OCI-LY7 (cell line): Measurements from ENCODE around the gene PPP1R9B. TPM values are rescaled to one million over a fixed set of nuclear protein-coding genes. Genes with fewer than 3 reads are reported as not detected.

Source experiments
- BruUV-seq: library from RNA; stranded (reverse); fragments of 400-500 nt; replicated peaks from 2 replicates; lab custom pipeline; 2021; lab: Mats Ljungman, UMichigan
- CTCF ChIA-PET: fragments of 300-600 bp; sonication (Branson Sonifier 250); formaldehyde crosslinking; loops from one replicate; lab custom pipeline; 2022; ENCODE audit warnings: antibody characterized with exemption; ENCODE audit not compliant: unreplicated experiment; lab: Charles Lee
- POLR2A ChIA-PET: fragments of 300-600 bp; sonication (Branson Sonifier 250); formaldehyde crosslinking; loops from one replicate; lab custom pipeline; 2022; ENCODE audit warnings: antibody characterized with exemption; lab: Charles Lee
- DNase-seq: peaks from one replicate; pipeline ENCODE4 v3.0.0-alpha.2; 2015; ENCODE audit warnings: low spot score
- H2AFZ ChIP-seq: fragments of 200-600 bp; sonication (generic), shearing (Covaris generic); 2 replicates; pipeline ENCODE4 v1.6.1; 2014; ENCODE audit warnings: mild to moderate bottlenecking, antibody characterized with exemption, low read length, moderate library complexity
- H3K27ac ChIP-seq: fragments of 200-600 bp; sonication (generic); 2 replicates; pipeline ENCODE4 v1.5.1; 2014; ENCODE audit warnings: mixed run types, low read depth, mild to moderate bottlenecking, moderate library complexity, low read length, inconsistent platforms; ENCODE audit not compliant: poor library complexity, severe bottlenecking
- H3K36me3 ChIP-seq: fragments of 200-600 bp; sonication (generic); 2 replicates; pipeline ENCODE4 v1.6.1; 2014; ENCODE audit warnings: mild to moderate bottlenecking, antibody characterized with exemption, low read length, moderate library complexity, mixed read lengths; ENCODE audit not compliant: insufficient read depth
- H3K4me1 ChIP-seq: fragments of 200-600 bp; sonication (generic); 2 replicates; pipeline ENCODE4 v1.5.1; 2014; ENCODE audit warnings: mild to moderate bottlenecking, low read length; ENCODE audit not compliant: insufficient read depth, poor library complexity, severe bottlenecking
- H3K4me2 ChIP-seq: fragments of 200-600 bp; sonication (generic); 2 replicates; pipeline ENCODE4 v1.6.1; 2014; ENCODE audit warnings: mild to moderate bottlenecking, low read length
- H3K4me3 ChIP-seq: fragments of 200-600 bp; sonication (generic); 2 replicates; pipeline ENCODE4 v1.5.1; 2014; ENCODE audit warnings: mild to moderate bottlenecking, low read depth, low read length; ENCODE audit not compliant: poor library complexity, severe bottlenecking
- H3K79me2 ChIP-seq: fragments of 200-600 bp; sonication (generic); 2 replicates; pipeline ENCODE4 v1.6.1; 2016; ENCODE audit warnings: low read depth, mild to moderate bottlenecking, low read length, moderate library complexity, mixed read lengths; ENCODE audit not compliant: insufficient read depth
- H3K9me2 ChIP-seq: fragments of 200-600 bp; sonication (generic); 2 replicates; pipeline ENCODE4 v1.6.1; 2016; ENCODE audit warnings: mild to moderate bottlenecking, low read length, mixed read lengths; ENCODE audit not compliant: insufficient read depth
- H3K9me3 ChIP-seq: fragments of 200-600 bp; sonication (generic); 2 replicates; pipeline ENCODE4 v1.6.1; 2014; ENCODE audit warnings: mild to moderate bottlenecking, mixed run types, low read length, mixed read lengths
- H4K20me1 ChIP-seq: fragments of 200-600 bp; sonication (generic); 2 replicates; pipeline ENCODE4 v1.6.1; 2014; ENCODE audit warnings: mild to moderate bottlenecking, antibody characterized with exemption, low read length, moderate library complexity, mixed read lengths; ENCODE audit not compliant: insufficient read depth
- EZH2phosphoT487 ChIP-seq: fragments of 200-600 bp; sonication (generic); IDR thresholded peaks from 2 replicates; pipeline ENCODE4 v1.6.1; 2018; ENCODE audit warnings: low read depth, borderline replicate concordance, mild to moderate bottlenecking, mixed run types, antibody characterized with exemption, low read length, moderate library complexity, mixed read lengths
- intact Hi-C: fragments of 100-400 bp; cut with micrococcal nuclease; formaldehyde crosslinking; loops from one replicate; pipeline ENCODE4 v1.10.0; 2022; ENCODE audit not compliant: unreplicated experiment
- total RNA-seq, 2 experiments: library from RNA; depleted of rRNA in 1 of 2; stranded (reverse); fragments of >200 nt in 1 of 2; shearing (Covaris generic) in 1 of 2; gene quantifications; 2 replicates each; pipeline ENCODE4 v1.2.3, GENCODE V29; 2014 to 2022
- TF ChIP-seq, protein P1 (sequence below): fragments of 200-600 bp; sonication (generic); conservative IDR thresholded peaks from 2 replicates; pipeline ENCODE4 v1.5.1; 2014; ENCODE audit warnings: mild to moderate bottlenecking, antibody characterized with exemption, low read length, moderate library complexity, mixed read lengths

The PPP1R9B gene
- total RNA-seq, 2 experiments from 2014 or later: 45.3 to 87.0 TPM

DNA sequence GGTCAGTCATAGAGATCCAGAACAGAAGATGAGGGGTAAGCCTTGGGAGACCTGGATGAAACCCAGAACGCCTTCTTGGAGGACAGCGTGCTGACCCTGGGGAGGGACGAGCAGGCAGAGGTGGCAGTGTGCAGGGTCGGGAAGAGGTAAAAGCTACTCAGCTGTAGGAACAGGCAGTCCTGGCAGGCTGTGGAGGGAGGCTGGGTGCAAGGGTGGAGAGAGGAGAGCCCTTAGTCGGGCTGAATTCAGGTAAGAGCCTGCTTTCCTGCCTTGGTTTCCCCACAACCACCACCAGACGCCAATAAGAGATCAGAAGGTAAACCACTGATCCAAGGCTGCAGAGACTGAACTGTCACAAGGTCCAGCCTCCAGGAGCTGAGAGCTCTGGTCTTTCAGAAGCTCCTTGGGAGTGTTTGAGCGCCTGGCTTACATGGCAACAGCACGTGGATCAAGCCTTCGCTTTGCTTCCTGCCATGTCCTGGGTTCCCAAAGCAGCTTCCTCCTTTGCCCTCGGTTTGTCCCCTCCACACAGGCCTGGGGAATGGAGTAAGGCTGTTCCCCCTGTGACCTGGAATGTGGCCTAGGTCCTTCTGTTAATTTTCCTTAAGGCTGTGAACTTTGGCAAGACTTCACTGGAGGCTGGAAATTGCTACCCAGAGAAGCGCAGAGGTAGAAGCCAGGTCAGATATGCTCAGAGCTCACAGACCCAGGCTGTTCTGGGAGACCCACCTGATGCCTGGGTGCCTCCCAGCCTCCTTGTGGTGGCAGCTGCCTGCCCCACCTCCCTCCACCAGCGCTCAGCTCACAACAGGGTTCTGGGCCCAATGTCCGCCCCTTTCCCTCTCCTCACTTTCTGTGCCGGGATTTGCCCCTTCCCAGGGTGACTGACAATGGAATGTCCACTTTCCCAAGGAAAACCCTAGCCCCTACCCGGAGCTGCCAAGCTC lies 59.2 kb downstream of the PPP1R9B start:
- Histone ChIP-seq H3K4me3 (no peak overlapping the region), H2AFZ (no peak overlapping the region), H4K20me1 (no peaks in the 10 kb centered on the region), H3K36me3 (peaks cover 8% of the 10 kb centered on the region; the same call in 1 of the 2 replicates), H3K4me1 (peaks cover 17% of the 10 kb centered on the region), H3K9me2 (no peaks in the 10 kb centered on the region), H3K4me2 (no peak overlapping the region), H3K9me3 (no peaks in the 10 kb centered on the region), H3K79me2 (no peaks in the 10 kb centered on the region), H3K27ac (no peak overlapping the region)
- no peak for TF ChIP-seq EZH2phosphoT487
- TF ChIP-seq, protein P1, sequence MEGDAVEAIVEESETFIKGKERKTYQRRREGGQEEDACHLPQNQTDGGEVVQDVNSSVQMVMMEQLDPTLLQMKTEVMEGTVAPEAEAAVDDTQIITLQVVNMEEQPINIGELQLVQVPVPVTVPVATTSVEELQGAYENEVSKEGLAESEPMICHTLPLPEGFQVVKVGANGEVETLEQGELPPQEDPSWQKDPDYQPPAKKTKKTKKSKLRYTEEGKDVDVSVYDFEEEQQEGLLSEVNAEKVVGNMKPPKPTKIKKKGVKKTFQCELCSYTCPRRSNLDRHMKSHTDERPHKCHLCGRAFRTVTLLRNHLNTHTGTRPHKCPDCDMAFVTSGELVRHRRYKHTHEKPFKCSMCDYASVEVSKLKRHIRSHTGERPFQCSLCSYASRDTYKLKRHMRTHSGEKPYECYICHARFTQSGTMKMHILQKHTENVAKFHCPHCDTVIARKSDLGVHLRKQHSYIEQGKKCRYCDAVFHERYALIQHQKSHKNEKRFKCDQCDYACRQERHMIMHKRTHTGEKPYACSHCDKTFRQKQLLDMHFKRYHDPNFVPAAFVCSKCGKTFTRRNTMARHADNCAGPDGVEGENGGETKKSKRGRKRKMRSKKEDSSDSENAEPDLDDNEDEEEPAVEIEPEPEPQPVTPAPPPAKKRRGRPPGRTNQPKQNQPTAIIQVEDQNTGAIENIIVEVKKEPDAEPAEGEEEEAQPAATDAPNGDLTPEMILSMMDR: no peak
- POLR2A ChIA-PET: interaction anchor here (1.4 kb wide), 1 partner anchor 77 kb away, joined by 4 read pairs; no protein-coding TSS in a partner anchor
- no peak for DNase-seq
- intact Hi-C loops: no loop called here
- CTCF ChIA-PET: no interaction called here
- no TSS peak for BruUV-seq

DNA sequence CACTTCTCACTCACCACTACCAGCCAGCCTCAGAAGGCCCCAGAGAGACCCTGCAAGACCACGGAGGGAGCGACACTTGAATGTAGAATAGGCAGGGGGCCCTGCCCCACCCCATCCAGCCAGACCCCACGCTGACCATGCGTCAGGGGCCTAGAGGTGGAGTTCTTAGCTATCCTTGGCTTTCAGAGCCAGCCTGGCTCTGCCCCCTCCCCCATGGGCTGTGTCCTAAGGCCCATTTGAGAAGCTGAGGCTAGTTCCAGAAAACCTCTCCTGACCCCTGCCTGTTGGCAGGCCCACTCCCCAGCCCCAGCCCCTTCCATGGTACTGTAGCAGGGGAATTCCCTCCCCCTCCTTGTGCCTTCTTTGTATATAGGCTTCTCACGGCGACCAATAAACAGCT lies 60.4 kb downstream of the PPP1R9B start:
- intact Hi-C loops: no loop called here
- no peaks in the 10 kb centered on the region for H3K9me3 ChIP-seq
- peaks cover 8% of the 10 kb centered on the region; the same call in 1 of the 2 replicates for H3K36me3 ChIP-seq
- BruUV-seq: no TSS peak
- ChIA-PET POLR2A (interaction anchor here (0.7 kb wide), 1 partner anchor 8 kb away, joined by 3 read pairs; no protein-coding TSS in a partner anchor), CTCF (no interaction called here)
- TF ChIP-seq, protein P1: no peak
- no peak for TF ChIP-seq EZH2phosphoT487
- H3K4me1 ChIP-seq: peaks cover 11% of the 10 kb centered on the region
- no peak overlapping the region for H2AFZ ChIP-seq
- H3K79me2 ChIP-seq: no peaks in the 10 kb centered on the region
- no peaks in the 10 kb centered on the region for H3K9me2 ChIP-seq
- DNase-seq: no peak
- H3K4me2 ChIP-seq: no peak overlapping the region
- H4K20me1 ChIP-seq: no peaks in the 10 kb centered on the region
- no peak overlapping the region for H3K27ac ChIP-seq
- no peak overlapping the region for H3K4me3 ChIP-seq
